Measurements from ENCODE around the gene ADAM19.

Gene ADAM19

GRCh38 chr5:157581901-157582300 is 6.3 kb upstream of the ADAM19 start:
- no peaks in the 10 kb centered on the region for H3K36me3 Mint-ChIP-seq
- H3K4me1 Mint-ChIP-seq, result peaks cover 31% of the 10 kb centered on the region
- H3K27ac Mint-ChIP-seq, result no peak overlapping the region

GRCh38 chr5:157578079-157578780 is 2.7 kb upstream of the ADAM19 start:
- peaks cover 6% of the 10 kb centered on the region for H3K27me3 Mint-ChIP-seq
- no peaks in the 10 kb centered on the region for H3K36me3 Mint-ChIP-seq
- H3K4me1 Mint-ChIP-seq, result peaks cover 35% of the 10 kb centered on the region
- no peaks in the 10 kb centered on the region for H3K9me3 Mint-ChIP-seq
- no peak overlapping the region for H3K4me3 Mint-ChIP-seq
- H3K27ac Mint-ChIP-seq, result no peak overlapping the region

More at GRCh38 chr5:157581901-157582300, 6.3 kb upstream of the ADAM19 start:
- Mint-ChIP-seq H3K4me3 (no peak overlapping the region), H3K27me3 (no peaks in the 10 kb centered on the region), H3K9me3 (peaks cover 5% of the 10 kb centered on the region)

GRCh38 chr5:157576678-157577077 is 1.1 kb upstream of the ADAM19 start:
- H3K27ac Mint-ChIP-seq, result no peak overlapping the region
- peaks cover 6% of the 10 kb centered on the region for H3K27me3 Mint-ChIP-seq
- H3K36me3 Mint-ChIP-seq, result no peaks in the 10 kb centered on the region
- no peak overlapping the region for H3K4me3 Mint-ChIP-seq
- H3K4me1 Mint-ChIP-seq, result peaks cover 25% of the 10 kb centered on the region
- no peaks in the 10 kb centered on the region for H3K9me3 Mint-ChIP-seq

GRCh38 chr5:157574456-157575380 is 857 bp downstream of the ADAM19 start:
- peak overlapping the region; percentile 87 for H3K27ac Mint-ChIP-seq
- peaks cover 30% of the 10 kb centered on the region for H3K4me1 Mint-ChIP-seq
- H3K4me3 Mint-ChIP-seq, result peak overlapping the region; percentile 99
- H3K9me3 Mint-ChIP-seq, result no peaks in the 10 kb centered on the region
- H3K36me3 Mint-ChIP-seq, result no peaks in the 10 kb centered on the region
- peaks cover 6% of the 10 kb centered on the region for H3K27me3 Mint-ChIP-seq

GRCh38 chr5:157571357-157571827 is 4.2 kb downstream of the ADAM19 start:
- H3K4me1 Mint-ChIP-seq, result peaks cover 23% of the 10 kb centered on the region
- peaks cover 6% of the 10 kb centered on the region for H3K27me3 Mint-ChIP-seq
- no peaks in the 10 kb centered on the region for H3K36me3 Mint-ChIP-seq
- H3K4me3 Mint-ChIP-seq, result peak overlapping the region; percentile 38
- H3K9me3 Mint-ChIP-seq, result no peaks in the 10 kb centered on the region
- H3K27ac Mint-ChIP-seq, result no peak overlapping the region

- Mint-ChIP-seq H3K27me3 (peaks cover 6% of the 10 kb centered on the region), H3K36me3 (no peaks in the 10 kb centered on the region), H3K4me3 (no peak overlapping the region), H3K9me3 (no peaks in the 10 kb centered on the region), H3K4me1 (peaks cover 23% of the 10 kb centered on the region), H3K27ac (no peak overlapping the region)
Measured at GRCh38 chr5:157570531-157571200, 4.9 kb downstream of the ADAM19 start.

GRCh38 chr5:157568720-157569119 is 6.9 kb downstream of the ADAM19 start:
- peaks cover under 1% of the 10 kb centered on the region for H3K27me3 Mint-ChIP-seq
- H3K4me3 Mint-ChIP-seq, result no peak overlapping the region
- peaks cover 13% of the 10 kb centered on the region for H3K4me1 Mint-ChIP-seq
- H3K9me3 Mint-ChIP-seq, result no peaks in the 10 kb centered on the region
- H3K36me3 Mint-ChIP-seq, result no peaks in the 10 kb centered on the region
- no peak overlapping the region for H3K27ac Mint-ChIP-seq

GRCh38 chr5:157568222-157568621 is 7.4 kb downstream of the ADAM19 start:
- no peak overlapping the region for H3K4me3 Mint-ChIP-seq
- no peak overlapping the region for H3K27ac Mint-ChIP-seq
- H3K4me1 Mint-ChIP-seq, result peaks cover 12% of the 10 kb centered on the region
- no peaks in the 10 kb centered on the region for H3K36me3 Mint-ChIP-seq
- H3K9me3 Mint-ChIP-seq, result no peaks in the 10 kb centered on the region
- no peaks in the 10 kb centered on the region for H3K27me3 Mint-ChIP-seq

GRCh38 chr5:157566902-157567489 is 8.6 kb downstream of the ADAM19 start:
- Mint-ChIP-seq H3K9me3 (no peaks in the 10 kb centered on the region), H3K4me1 (peaks cover 12% of the 10 kb centered on the region), H3K27ac (no peak overlapping the region), H3K4me3 (no peak overlapping the region), H3K27me3 (no peaks in the 10 kb centered on the region), H3K36me3 (no peaks in the 10 kb centered on the region)

GRCh38 chr5:157563929-157564716 is 11.5 kb downstream of the ADAM19 start:
- Mint-ChIP-seq H3K27ac (no peak overlapping the region), H3K4me1 (no peaks in the 10 kb centered on the region), H3K27me3 (no peaks in the 10 kb centered on the region), H3K9me3 (no peaks in the 10 kb centered on the region), H3K36me3 (no peaks in the 10 kb centered on the region), H3K4me3 (no peak overlapping the region)

- H3K4me1 Mint-ChIP-seq, result no peaks in the 10 kb centered on the region
- no peaks in the 10 kb centered on the region for H3K27me3 Mint-ChIP-seq
- no peak overlapping the region for H3K27ac Mint-ChIP-seq
- no peaks in the 10 kb centered on the region for H3K36me3 Mint-ChIP-seq
- H3K4me3 Mint-ChIP-seq, result no peak overlapping the region
- H3K9me3 Mint-ChIP-seq, result no peaks in the 10 kb centered on the region
Measured at GRCh38 chr5:157563373-157563928, 12.1 kb downstream of the ADAM19 start.

GRCh38 chr5:157562111-157562581 is 13.4 kb downstream of the ADAM19 start:
- H3K4me1 Mint-ChIP-seq, result no peaks in the 10 kb centered on the region
- H3K9me3 Mint-ChIP-seq, result no peaks in the 10 kb centered on the region
- H3K4me3 Mint-ChIP-seq, result no peak overlapping the region
- no peak overlapping the region for H3K27ac Mint-ChIP-seq
- H3K27me3 Mint-ChIP-seq, result no peaks in the 10 kb centered on the region
- no peaks in the 10 kb centered on the region for H3K36me3 Mint-ChIP-seq

- H3K4me1 Mint-ChIP-seq, result no peaks in the 10 kb centered on the region
- no peak overlapping the region for H3K27ac Mint-ChIP-seq
- H3K27me3 Mint-ChIP-seq, result no peaks in the 10 kb centered on the region
- no peak overlapping the region for H3K4me3 Mint-ChIP-seq
- no peaks in the 10 kb centered on the region for H3K9me3 Mint-ChIP-seq
- H3K36me3 Mint-ChIP-seq, result no peaks in the 10 kb centered on the region
Measured at GRCh38 chr5:157561110-157561509, 14.5 kb downstream of the ADAM19 start.

GRCh38 chr5:157559301-157559700 is 16.3 kb downstream of the ADAM19 start:
- no peak overlapping the region for H3K4me3 Mint-ChIP-seq
- H3K27ac Mint-ChIP-seq, result no peak overlapping the region
- no peaks in the 10 kb centered on the region for H3K36me3 Mint-ChIP-seq
- H3K27me3 Mint-ChIP-seq, result no peaks in the 10 kb centered on the region
- no peaks in the 10 kb centered on the region for H3K9me3 Mint-ChIP-seq
- no peaks in the 10 kb centered on the region for H3K4me1 Mint-ChIP-seq
